DOHH2 (cell line): Measurements from ENCODE around the gene HMGXB3.
A peak's percentile ranks its signal among the peaks of the same experiment; 100 is the strongest.
"Not testable (repeated sequence)": the region's sequence is repeated elsewhere in the genome, so short reads cannot be mapped to it uniquely, and the experiment has no call there.

ENCODE experiments used
- H3F3A ChIP-seq: fragments of 200-600 bp; sonication (generic), shearing (Covaris generic); 2 replicates; pipeline ENCODE4 v1.6.0; 2016; ENCODE audit warnings: antibody characterized with exemption, mild to moderate bottlenecking; ENCODE audit not compliant: control insufficient read depth, insufficient read depth
- H3K27ac ChIP-seq: fragments of 200-600 bp; sonication (generic); 2 replicates; pipeline ENCODE4 v1.5.1; 2014; ENCODE audit warnings: low read depth, mild to moderate bottlenecking, low read length, moderate library complexity
- H3K27me3 ChIP-seq: fragments of 200-600 bp; sonication (generic); 2 replicates; pipeline ENCODE4 v1.6.1; 2014; ENCODE audit warnings: mild to moderate bottlenecking, low read length, mixed read lengths; ENCODE audit not compliant: control insufficient read depth
- H3K36me3 ChIP-seq: fragments of 200-600 bp; sonication (generic); 2 replicates; pipeline ENCODE4 v1.6.1; 2014; ENCODE audit warnings: mild to moderate bottlenecking, low read length, moderate library complexity, mixed read lengths; ENCODE audit not compliant: control insufficient read depth
- H3K4me1 ChIP-seq: fragments of 200-600 bp; sonication (generic); 2 replicates; pipeline ENCODE4 v1.6.1; 2014; ENCODE audit warnings: mild to moderate bottlenecking, low read length, mixed read lengths; ENCODE audit not compliant: control insufficient read depth
- H3K4me2 ChIP-seq: fragments of 200-600 bp; sonication (generic); 2 replicates; pipeline ENCODE4 v1.6.0; 2014; ENCODE audit warnings: mild to moderate bottlenecking, low read length, moderate library complexity
- H3K4me3 ChIP-seq: fragments of 200-600 bp; sonication (generic); 2 replicates; pipeline ENCODE4 v1.5.1; 2014; ENCODE audit warnings: mild to moderate bottlenecking, low read length, mixed read lengths
- H3K79me2 ChIP-seq: fragments of 200-600 bp; sonication (generic); 2 replicates; pipeline ENCODE4 v1.6.1; 2014; ENCODE audit warnings: mild to moderate bottlenecking, low read length, mixed read lengths; ENCODE audit not compliant: control insufficient read depth
- H3K9me2 ChIP-seq: fragments of 200-600 bp; sonication (generic); replicated peaks from 2 replicates; pipeline ENCODE4 v1.6.1; 2014; ENCODE audit warnings: mild to moderate bottlenecking, low read length, mixed read lengths; ENCODE audit not compliant: control insufficient read depth
- H3K9me3 ChIP-seq: fragments of 200-600 bp; sonication (generic); 2 replicates; pipeline ENCODE4 v1.6.1; 2014; ENCODE audit warnings: antibody characterized with exemption, low read length, mixed read lengths; ENCODE audit not compliant: control insufficient read depth, insufficient read depth
- H4K20me1 ChIP-seq: fragments of 200-600 bp; sonication (generic); 2 replicates; pipeline ENCODE4 v1.6.0; 2014; ENCODE audit warnings: low read depth, mild to moderate bottlenecking, antibody characterized with exemption, low read length, moderate library complexity; ENCODE audit not compliant: control insufficient read depth, insufficient read depth
- EZH2phosphoT487 ChIP-seq: fragments of 200-600 bp; sonication (generic); IDR thresholded peaks from 2 replicates; pipeline ENCODE4 v1.6.1; 2017; ENCODE audit warnings: borderline replicate concordance, mild to moderate bottlenecking, antibody characterized with exemption, low read length, moderate library complexity, mixed read lengths
- TF ChIP-seq, protein P1 (sequence below): fragments of 200-600 bp; sonication (generic); IDR thresholded peaks from one replicate; pipeline ENCODE4 v1.5.1; 2014; ENCODE audit warnings: antibody characterized with exemption, mild to moderate bottlenecking, low read depth, low read length; ENCODE audit not compliant: poor library complexity, severe bottlenecking

Gene HMGXB3

DNA sequence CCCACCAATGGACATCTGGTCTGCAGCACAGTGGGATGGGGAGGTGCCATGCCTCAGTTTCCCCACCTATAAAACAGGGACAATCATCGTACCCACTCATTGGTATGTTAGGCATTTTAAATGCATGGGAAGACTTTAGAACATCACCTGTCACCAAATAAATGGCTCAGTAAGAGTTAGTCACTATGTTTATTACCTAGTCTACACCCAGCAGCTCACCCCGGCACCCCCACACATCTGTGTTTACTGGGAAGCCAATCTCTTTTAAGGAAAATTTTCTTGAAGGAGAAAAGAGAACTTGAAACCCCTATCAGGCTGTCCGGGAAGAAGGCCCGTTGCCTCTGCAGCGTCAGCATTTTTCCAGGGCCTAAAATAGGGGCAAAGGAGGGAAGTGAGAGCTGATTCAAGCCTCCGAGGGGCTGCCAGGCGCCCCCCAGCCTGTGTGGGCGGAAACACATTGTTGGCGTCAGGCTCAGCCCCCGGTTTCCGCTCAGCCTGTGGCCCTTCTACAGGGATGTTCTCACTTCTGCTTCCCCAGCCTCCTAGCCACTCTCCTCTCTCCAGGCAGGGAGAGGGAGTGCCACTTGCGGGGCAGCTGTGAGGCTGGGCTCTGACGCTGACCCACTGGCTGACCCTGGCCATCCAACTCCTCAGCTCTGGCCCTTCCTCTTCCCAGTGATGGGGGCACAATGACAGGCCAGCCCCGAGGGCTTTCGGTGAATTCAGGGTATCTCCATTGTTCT is 81.2 kb downstream of the HMGXB3 start:
- peaks cover 16% of the 10 kb centered on the region for H3K4me1 ChIP-seq
- H3K27me3 ChIP-seq: peaks cover 22% of the 10 kb centered on the region
- H3K27ac ChIP-seq: no peak overlapping the region
- H3F3A ChIP-seq: no peaks in the 10 kb centered on the region
- no peaks in the 10 kb centered on the region for H3K79me2 ChIP-seq
- H3K9me2 ChIP-seq: no peaks in the 10 kb centered on the region
- H3K4me2 ChIP-seq: peak overlapping the region; percentile 49
- peaks cover 3% of the 10 kb centered on the region; the same call in 1 of the 2 replicates for H4K20me1 ChIP-seq
- no peaks in the 10 kb centered on the region for H3K36me3 ChIP-seq
- no peaks in the 10 kb centered on the region for H3K9me3 ChIP-seq
- H3K4me3 ChIP-seq: no peak overlapping the region; the same call in 1 of the 2 replicates
- TF ChIP-seq EZH2phosphoT487: no peak
- TF ChIP-seq, protein P1, sequence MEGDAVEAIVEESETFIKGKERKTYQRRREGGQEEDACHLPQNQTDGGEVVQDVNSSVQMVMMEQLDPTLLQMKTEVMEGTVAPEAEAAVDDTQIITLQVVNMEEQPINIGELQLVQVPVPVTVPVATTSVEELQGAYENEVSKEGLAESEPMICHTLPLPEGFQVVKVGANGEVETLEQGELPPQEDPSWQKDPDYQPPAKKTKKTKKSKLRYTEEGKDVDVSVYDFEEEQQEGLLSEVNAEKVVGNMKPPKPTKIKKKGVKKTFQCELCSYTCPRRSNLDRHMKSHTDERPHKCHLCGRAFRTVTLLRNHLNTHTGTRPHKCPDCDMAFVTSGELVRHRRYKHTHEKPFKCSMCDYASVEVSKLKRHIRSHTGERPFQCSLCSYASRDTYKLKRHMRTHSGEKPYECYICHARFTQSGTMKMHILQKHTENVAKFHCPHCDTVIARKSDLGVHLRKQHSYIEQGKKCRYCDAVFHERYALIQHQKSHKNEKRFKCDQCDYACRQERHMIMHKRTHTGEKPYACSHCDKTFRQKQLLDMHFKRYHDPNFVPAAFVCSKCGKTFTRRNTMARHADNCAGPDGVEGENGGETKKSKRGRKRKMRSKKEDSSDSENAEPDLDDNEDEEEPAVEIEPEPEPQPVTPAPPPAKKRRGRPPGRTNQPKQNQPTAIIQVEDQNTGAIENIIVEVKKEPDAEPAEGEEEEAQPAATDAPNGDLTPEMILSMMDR: no peak

DNA sequence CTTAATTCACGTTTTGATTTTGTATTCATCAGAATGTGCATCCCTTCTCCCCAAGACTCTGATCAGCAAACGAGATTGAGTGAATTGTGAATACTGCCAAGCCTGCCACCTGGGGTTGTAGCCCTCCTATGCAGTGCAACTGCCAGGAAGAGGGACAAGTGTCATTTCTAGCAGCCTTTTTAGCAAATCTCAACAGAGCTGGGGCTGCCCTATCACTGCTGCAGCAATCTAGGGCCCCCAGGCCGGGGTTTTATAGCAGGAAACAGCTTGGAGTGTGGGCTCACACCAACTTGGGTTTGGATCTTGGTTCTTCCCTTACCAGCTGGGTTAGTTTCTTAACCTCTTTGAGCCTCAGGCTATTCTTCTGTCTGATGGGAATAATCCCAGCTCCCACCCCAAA is 81.8 kb downstream of the HMGXB3 start:
- no peaks in the 10 kb centered on the region for H3K36me3 ChIP-seq
- peak overlapping the region; percentile 49 for H3K4me2 ChIP-seq
- TF ChIP-seq, protein P1: no peak
- TF ChIP-seq EZH2phosphoT487: no peak

DNA sequence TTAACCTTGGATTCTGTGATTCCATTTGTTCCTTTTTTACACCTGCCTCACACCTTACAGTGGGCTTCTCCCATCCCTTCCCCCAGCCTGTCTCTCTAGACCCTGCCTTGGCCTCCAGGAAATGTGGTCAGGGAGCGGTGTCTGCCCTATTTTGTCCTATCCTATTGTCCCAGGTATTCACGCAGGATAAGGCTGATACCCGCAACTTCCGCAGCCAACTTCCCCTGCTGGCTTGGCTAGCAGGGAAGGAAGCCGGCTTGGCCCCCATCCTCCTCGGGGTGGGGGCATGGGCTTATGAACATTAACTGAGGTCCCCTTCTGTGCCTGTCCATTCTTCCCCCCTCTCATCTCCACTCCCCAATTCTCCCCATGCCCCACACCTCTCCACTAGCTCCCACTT is 82.3 kb downstream of the HMGXB3 start:
- H3K9me2 ChIP-seq: no peaks in the 10 kb centered on the region
- no peak overlapping the region for H3K4me2 ChIP-seq

More for the DNA sequence above, 81.8 kb downstream of the HMGXB3 start:
- Histone ChIP-seq H3F3A (no peaks in the 10 kb centered on the region), H3K27ac (no peak overlapping the region), H4K20me1 (peaks cover 3% of the 10 kb centered on the region; the same call in 1 of the 2 replicates), H3K9me2 (no peaks in the 10 kb centered on the region), H3K79me2 (no peaks in the 10 kb centered on the region), H3K27me3 (peaks cover 25% of the 10 kb centered on the region), H3K9me3 (no peaks in the 10 kb centered on the region), H3K4me1 (peaks cover 16% of the 10 kb centered on the region), H3K4me3 (no peak overlapping the region; the same call in 1 of the 2 replicates)

DNA sequence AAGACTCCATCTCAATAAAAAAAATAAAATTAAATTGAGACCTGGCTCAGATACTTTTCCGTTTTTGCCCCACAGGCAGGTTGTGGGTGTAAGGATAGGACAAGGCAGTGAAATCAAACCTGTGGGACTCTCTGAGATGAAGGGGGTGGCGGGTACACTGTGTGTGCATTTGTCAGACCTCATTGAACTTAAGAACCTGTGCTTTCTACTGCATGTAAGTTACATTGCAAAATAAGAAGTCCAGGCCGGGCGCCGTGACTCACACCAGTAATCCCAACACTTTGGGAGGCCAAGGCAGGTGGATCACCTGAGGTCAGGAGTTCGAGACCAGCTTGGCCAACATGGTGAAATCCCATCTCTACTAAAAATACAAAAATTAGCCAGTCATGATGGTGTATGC is 84.2 kb downstream of the HMGXB3 start:
- not testable (repeated sequence) for H3F3A ChIP-seq, H3K79me2 ChIP-seq, H3K36me3 ChIP-seq, H4K20me1 ChIP-seq, H3K27ac ChIP-seq, H3K4me3 ChIP-seq, H3K9me3 ChIP-seq, H3K9me2 ChIP-seq, H3K4me2 ChIP-seq
- Histone ChIP-seq H3K4me1 (peaks cover 20% of the 10 kb centered on the region), H3K27me3 (peaks cover 31% of the 10 kb centered on the region)

More for the DNA sequence above, 82.3 kb downstream of the HMGXB3 start:
- Histone ChIP-seq H3K27me3 (peaks cover 21% of the 10 kb centered on the region), H4K20me1 (peaks cover 3% of the 10 kb centered on the region; the same call in 1 of the 2 replicates), H3F3A (no peaks in the 10 kb centered on the region), H3K79me2 (no peaks in the 10 kb centered on the region), H3K27ac (no peak overlapping the region), H3K36me3 (no peaks in the 10 kb centered on the region), H3K4me3 (no peak overlapping the region), H3K4me1 (peaks cover 16% of the 10 kb centered on the region), H3K9me3 (no peaks in the 10 kb centered on the region)
- TF ChIP-seq, protein P1: no peak
- no peak for TF ChIP-seq EZH2phosphoT487
